ENCODE data around the gene POLQ. TPM values are rescaled to one million over a fixed set of nuclear protein-coding genes. Genes with fewer than 3 reads are reported as not detected.

The POLQ gene
- total RNA-seq, 1 donor from 2014 or later = 0.56 TPM

DNA sequence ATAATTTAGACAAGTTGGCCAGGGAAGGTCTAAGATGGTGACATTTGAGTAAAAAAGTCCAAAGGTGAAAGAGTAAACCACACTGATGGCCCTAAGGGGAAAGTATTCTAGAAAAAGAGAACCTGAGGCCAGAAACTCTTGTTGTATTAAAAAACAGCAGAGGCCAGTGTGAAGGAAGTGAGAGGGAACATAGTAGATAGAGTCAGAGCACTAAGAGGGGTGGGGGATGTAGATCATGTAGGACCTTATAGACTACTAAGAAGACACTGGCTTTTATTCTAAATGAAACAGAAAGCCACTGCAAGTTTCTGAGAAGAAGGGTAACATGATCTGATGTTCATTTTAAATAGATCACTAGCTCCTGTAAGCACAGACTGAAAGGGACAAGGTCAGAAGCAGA, 14.5 kb downstream of the POLQ start:
- Histone ChIP-seq H3K36me3 (no peaks in the 10 kb centered on the region), H3K4me1 (no peaks in the 10 kb centered on the region), H3K27me3 (ENCODE audit: low read depth) (no peaks in the 10 kb centered on the region), H3K27ac (no peak overlapping the region), H3K4me3 (no peak overlapping the region), H3K9me3 (no peaks in the 10 kb centered on the region)
- intact Hi-C loops (cut with DNase I) = no loop called here
- ATAC-seq = no peak
- TF ChIP-seq, protein P1, sequence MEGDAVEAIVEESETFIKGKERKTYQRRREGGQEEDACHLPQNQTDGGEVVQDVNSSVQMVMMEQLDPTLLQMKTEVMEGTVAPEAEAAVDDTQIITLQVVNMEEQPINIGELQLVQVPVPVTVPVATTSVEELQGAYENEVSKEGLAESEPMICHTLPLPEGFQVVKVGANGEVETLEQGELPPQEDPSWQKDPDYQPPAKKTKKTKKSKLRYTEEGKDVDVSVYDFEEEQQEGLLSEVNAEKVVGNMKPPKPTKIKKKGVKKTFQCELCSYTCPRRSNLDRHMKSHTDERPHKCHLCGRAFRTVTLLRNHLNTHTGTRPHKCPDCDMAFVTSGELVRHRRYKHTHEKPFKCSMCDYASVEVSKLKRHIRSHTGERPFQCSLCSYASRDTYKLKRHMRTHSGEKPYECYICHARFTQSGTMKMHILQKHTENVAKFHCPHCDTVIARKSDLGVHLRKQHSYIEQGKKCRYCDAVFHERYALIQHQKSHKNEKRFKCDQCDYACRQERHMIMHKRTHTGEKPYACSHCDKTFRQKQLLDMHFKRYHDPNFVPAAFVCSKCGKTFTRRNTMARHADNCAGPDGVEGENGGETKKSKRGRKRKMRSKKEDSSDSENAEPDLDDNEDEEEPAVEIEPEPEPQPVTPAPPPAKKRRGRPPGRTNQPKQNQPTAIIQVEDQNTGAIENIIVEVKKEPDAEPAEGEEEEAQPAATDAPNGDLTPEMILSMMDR (IDR thresholded peaks at IDR 0.05) = no peak
- DNase-seq = no peak

DNA sequence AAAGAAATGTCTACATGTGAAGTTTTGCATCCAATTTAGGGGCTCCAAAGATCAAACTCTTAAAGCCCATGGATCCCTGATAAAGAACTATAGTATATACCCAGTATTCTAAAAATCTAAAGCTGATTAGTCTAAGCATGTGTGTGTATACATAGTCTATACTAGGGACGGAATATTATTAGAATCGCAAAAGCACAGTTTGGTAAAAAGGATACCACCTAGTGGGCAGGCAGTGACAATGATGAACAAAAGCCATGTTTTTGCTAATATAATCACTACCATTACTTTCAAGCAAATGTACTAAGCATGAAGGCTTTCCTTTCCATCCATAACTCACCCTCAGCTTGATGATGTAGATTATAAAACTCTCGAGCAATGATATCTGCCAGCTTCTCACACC, 16.5 kb downstream of the POLQ start:
- Histone ChIP-seq H3K27ac (no peak overlapping the region), H3K9me3 (no peaks in the 10 kb centered on the region), H3K4me3 (no peak overlapping the region), H3K27me3 (ENCODE audit: low read depth) (no peaks in the 10 kb centered on the region), H3K36me3 (no peaks in the 10 kb centered on the region), H3K4me1 (no peaks in the 10 kb centered on the region)
- no peak for ATAC-seq
- intact Hi-C loops (cut with DNase I) = no loop called here
- TF ChIP-seq, protein P1 (IDR thresholded peaks at IDR 0.05) = peak; percentile 17
- no peak for DNase-seq

DNA sequence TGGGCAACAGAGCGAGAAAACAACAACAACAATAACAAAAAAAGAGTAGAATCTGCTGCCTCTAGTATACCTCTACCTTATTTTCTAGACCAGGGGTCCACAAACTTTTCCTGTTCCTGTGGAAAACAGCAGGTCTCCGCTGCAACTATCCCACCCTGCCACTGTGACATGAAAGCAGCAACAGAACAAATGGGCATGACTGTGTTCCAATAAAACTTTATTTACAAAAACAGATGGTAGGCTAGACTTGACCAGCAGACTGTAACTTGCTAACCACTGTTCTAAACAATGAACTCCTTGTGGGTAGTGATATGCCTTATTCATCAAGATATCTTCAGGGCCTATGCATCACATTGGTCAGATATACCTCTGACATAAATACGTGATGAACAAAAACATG, 25.3 kb downstream of the POLQ start:
- intact Hi-C loops (cut with DNase I) = no loop called here

DNA sequence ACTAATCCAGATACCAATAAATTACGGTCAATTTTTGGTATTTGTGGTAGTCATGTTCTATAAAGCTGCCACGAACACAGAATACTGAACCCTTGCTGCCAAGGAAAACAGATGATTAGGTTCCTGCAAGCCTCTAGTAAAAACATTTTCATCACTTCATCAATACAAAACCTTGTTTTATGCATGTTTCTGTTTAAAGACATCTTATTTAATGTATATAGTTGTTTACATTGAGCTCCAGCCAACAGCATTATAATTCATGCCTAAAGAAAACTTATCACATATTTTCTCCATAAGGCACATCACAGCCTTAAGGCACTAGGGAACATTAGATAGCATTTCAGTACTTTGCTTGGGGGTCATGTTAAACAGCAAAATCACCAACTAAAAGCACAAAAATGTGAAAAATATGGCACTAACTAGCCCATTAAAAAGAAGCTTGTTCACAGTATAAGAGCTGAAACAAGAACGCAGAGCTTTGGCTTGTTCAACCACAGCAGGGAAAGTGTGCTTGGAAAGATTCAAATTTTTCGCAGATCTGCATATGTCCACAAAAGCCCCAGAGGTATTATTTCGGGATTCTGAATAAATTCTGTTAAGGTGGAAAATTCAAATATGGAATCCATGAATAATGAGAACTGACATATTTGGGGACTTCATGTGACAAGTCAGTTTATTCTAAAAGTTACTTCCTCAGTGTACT, 27.7 kb downstream of the POLQ start:
- Histone ChIP-seq H3K4me1 (no peaks in the 10 kb centered on the region), H3K9me3 (peaks cover 13% of the 10 kb centered on the region), H3K36me3 (no peaks in the 10 kb centered on the region), H3K27me3 (ENCODE audit: low read depth) (no peaks in the 10 kb centered on the region), H3K27ac (no peak overlapping the region), H3K4me3 (no peak overlapping the region)
- no peak for DNase-seq
- TF ChIP-seq, protein P1 (IDR thresholded peaks at IDR 0.05) = no peak
- intact Hi-C loops (cut with DNase I) = no loop called here
- no peak for ATAC-seq

More for the DNA sequence above, 25.3 kb downstream of the POLQ start:
- no peaks in the 10 kb centered on the region for H3K27me3 ChIP-seq (ENCODE audit: low read depth)
- DNase-seq (no peak), ATAC-seq (no peak)
- H3K36me3 ChIP-seq = no peaks in the 10 kb centered on the region
- H3K9me3 ChIP-seq = peaks cover 7% of the 10 kb centered on the region
- no peak overlapping the region for H3K4me3 ChIP-seq
- no peaks in the 10 kb centered on the region for H3K4me1 ChIP-seq
- TF ChIP-seq, protein P1 (IDR thresholded peaks at IDR 0.05) = no peak
- no peak overlapping the region for H3K27ac ChIP-seq

DNA sequence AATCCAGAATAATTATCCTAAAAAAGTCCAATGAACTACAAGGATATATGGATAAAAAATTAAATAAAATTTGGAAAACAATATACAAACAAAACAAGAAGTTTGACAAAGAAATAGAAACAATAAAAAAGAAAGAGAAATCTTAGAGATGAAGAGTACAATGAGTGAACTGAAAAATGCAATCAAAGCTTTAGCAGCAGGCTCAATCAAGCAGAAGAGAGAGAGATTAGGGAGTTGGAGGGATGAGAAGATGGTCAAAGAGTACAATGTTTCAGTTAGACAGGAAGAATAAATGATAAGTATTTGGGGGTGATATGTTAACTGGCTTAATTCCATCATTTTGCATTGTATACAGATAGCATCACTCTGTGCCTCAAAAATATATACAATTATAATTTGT, 29.9 kb downstream of the POLQ start:
- Histone ChIP-seq H3K9me3 (peaks cover 13% of the 10 kb centered on the region), H3K27ac (no peak overlapping the region), H3K4me3 (no peak overlapping the region), H3K36me3 (no peaks in the 10 kb centered on the region), H3K4me1 (no peaks in the 10 kb centered on the region), H3K27me3 (ENCODE audit: low read depth) (no peaks in the 10 kb centered on the region)
- no peak for DNase-seq
- intact Hi-C loops (cut with DNase I) = no loop called here
- TF ChIP-seq, protein P1 (IDR thresholded peaks at IDR 0.05) = no peak
- ATAC-seq = no peak

Data from lower lobe of right lung (tissue), 2 donors.